HG02642 (cell line): ENCODE results near the gene HTATIP2.
"Not testable (repeated sequence)": the region's sequence is repeated elsewhere in the genome, so short reads cannot be mapped to it uniquely, and the experiment has no call there.

Experiments used
- ATAC-seq: cut with Tn5 transposase; IDR thresholded peaks from one replicate; pipeline ENCODE4 v1.9.1; 2021; ENCODE audit warnings: mild to moderate bottlenecking; ENCODE audit not compliant: unreplicated experiment, poor library complexity

HTATIP2 gene

DNA sequence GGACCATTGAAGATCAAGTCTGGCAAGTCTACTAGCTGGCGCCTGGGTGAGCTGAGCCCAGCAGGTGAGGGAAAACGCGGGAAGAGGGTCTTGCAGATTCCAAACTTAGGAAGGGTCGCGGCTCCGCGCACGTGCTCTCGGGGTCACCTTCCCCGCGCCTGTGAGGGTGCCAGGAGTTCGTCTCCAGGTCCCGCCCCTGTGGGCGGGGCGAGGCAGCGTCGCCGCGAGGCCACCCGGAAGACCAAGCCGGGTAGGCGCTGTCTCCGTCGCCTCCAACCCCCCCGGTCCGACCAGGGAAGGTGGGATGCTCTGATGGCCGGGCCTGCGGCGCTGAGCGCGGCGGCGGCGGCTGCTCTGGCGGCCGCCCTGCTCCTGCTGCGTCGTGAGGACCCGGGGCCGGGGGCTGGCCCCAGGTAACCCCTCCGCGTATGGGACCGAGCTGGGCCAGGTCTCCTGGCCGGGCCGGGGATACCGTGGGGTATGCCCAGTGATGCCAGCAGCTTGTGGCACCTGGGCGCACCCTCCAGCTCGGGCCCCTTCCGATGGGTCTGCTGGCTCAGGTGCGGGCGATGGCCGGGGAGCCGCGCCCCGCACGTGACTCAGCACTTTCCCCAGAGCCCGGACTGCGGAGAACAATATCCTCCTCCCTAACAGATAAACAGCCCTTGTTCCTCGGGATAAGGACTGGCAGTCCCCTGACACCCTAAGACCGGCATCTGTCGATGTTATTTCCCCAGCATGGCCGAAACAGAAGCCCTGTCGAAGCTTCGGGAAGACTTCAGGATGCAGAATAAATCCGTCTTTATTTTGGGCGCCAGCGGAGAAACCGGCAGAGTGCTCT is at the start of gene HTATIP2:
TSS of gene HTATIP2 (plus strand) at position 215 of the 841 bp plus-strand sequence. CDS start at position 739, 524 bp downstream.
- ATAC-seq: peak; percentile 97

DNA sequence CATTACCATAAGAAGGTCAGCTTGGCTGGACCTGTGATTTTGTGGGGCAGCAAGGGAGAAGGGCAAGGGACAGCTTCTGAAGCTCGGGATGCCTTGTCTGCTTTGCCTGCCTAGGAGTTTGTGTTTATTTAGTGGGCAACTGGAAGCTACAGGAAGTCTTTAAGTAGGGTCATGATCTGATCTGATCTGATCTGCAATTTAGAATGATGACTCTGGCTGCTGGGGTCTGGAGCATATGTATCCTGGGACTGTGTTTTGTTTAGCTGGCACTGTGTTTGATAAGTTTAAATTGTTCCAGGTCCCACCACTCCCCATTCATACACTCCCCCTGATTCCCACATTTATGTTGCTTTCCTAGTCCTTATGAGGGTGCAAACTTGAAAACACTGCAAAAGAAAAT is 47.7 kb upstream of the HTATIP2 start:
- no peak for ATAC-seq

DNA sequence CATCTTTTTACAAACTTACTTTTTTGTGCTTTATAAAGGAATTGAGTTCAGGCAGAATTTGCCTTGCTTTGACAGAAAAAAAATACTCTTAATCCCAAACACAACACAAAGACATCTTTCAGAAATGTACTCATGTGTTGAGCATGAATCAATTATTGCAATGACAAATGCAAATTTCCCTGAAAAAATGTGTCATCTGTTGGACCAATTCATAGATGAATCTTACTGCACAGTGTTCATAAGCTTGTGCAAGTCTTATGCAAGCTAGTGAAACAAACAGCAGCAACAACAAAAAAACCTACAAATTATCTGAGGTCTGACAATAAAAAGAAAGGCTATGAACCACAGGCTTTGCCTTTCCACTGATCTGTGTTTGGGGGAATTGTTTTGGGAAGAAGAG is 42.3 kb upstream of the HTATIP2 start:
- no peak for ATAC-seq

DNA sequence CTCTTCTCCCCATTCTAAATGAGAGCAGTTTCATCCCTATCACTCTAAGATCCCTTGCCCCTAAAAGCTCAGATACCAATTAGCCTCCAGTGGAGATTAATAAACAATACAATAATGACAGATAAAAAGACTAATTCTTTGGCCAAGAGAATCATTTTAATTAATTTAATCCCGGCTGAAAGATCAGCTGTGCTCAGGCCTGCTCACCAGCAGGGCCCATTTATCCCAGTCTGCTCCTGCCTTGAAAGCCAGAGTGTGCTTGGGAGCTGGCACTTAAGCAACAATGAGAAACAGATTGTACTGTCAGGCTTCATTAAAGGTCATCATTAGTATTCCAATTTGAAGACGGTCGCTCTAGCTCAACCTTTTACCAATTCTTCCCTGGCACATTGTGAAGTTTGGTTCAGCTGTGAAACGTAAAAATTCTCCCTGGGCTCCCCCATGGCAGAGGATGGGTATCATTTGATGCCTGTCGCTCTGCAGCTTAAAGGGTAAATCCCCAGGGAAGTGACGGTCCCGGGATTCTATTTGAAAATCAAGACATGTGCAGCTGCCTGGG is 36.1 kb upstream of the HTATIP2 start:
- no peak for ATAC-seq

DNA sequence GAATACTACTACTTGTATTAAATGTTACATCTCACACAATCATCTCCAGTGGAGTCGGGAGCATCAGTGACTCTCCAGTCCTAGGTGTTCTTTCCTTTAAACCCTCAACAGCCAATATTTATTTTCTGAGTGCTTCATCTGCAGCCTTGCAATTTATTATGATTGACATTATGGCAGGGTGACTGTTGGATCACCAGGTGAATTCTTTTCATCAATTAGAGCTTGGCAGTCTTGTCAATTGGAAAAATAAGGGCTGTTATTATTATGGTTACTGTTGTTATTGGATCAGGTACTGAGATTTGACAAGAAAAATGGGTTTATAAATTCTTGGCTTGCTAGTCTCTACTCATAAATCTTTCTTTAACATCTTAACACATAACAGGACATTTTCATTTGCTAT is 27.5 kb upstream of the HTATIP2 start:
- no peak for ATAC-seq

DNA sequence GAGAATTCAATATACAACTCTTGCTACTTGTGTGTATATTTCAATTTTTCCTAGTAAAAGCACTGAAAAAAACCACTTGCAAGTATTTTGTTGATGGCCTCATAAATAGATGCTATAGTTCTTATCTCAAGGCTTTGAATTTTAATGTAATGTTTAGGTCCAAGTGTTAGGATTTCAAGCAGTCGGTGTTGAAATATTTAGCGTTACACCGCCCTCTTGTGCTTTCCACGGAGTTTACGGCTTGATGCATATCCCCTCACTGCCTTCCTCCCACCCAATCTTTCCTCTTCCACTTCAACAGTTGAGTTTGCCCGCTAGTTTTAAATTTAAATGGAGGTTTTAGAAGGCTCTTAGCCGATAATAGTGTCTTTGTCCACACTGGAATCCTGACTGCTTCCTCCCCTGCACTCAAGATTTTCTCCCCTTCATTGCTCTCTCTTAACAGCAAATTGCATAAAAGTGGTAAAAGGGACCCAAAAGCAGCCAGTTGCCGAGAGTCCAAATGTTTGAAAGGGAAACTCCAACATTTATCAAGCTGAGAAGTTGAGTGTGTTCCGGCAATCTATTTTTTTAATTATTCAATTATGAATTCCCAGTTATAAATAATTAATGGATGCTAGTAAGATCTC is 25.9 kb upstream of the HTATIP2 start:
- no peak for ATAC-seq

DNA sequence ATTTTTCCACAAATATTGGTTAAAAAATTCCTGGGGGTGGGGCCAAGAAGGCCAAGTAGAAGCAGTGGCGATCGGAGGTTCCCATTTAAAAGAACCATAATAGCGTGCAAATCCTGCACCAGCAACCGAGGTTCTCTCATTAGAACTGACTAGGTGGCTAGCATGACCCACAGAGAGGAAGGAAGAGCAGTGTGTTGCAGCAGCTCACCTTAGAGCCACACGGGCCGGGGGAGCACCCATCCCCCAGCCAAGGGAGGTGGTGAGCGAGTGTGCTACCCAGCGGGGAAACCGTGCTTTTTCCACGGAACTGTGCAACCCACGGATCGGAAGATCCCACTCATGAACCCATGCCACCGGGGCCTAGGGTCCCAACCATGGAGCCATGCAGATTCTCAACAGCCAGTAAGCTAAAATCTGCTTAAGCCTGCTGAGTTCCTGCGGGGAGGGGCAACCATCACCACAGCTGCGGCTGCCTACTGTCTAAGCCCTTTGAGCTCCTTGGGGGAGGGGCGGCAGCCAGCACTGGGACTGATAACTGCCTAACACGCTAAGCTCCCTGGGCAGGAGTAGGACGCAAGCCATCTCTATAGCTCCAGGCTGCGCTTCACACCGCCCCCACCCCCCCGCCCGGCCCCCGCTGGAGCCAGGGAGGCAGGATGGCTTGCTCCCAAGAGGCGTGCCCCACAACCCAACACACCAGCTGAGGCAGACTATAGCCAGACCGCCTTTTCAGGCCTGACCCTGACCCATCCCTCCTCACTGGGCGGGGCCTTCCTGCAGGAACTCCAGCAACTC is 21.0 kb upstream of the HTATIP2 start:
- no peak for ATAC-seq

DNA sequence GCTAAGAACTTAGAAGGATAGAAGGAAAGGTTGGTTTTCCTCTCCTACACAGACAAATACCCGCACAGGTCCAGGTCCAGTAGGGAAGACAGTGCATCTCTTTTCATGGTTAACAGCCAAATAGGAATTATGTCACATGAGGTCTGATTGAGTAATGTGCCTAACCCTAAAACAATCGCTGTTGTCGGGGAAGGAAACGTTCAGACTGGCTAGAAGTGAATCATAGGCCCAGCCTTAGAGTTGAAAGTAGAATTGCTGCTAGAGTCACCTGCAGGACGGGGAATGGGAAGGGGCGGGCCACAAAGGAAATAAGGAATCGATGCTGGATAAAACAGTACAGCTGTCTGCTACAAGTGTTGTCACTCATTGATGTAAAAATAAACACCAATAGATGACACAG is 12.4 kb upstream of the HTATIP2 start:
- ATAC-seq: no peak

DNA sequence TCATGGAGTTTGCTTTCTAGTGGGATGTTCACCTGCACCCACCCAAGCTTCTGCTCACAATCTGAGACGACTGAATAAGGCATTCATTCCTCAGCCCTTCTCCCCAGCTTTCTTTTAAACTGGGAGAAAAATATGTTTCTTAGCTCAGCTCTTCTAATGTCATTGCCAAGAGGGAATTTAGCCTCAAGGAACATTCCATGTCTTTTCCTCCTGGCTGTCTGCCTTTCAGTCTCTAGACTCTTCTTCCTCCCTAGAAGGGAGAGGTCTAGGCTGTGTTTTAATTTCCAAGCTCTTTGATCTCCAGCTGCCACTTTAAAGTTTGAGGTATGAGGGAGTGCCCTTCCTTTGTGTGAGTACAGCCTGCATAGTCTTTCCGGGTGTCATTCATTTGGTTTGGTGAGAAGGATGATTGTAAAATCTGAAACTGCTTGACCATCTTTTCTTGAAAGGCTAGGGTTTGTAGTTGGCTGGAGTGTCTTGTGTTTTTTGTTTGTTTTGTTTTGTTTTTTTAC is 11.7 kb upstream of the HTATIP2 start:
- no peak for ATAC-seq

DNA sequence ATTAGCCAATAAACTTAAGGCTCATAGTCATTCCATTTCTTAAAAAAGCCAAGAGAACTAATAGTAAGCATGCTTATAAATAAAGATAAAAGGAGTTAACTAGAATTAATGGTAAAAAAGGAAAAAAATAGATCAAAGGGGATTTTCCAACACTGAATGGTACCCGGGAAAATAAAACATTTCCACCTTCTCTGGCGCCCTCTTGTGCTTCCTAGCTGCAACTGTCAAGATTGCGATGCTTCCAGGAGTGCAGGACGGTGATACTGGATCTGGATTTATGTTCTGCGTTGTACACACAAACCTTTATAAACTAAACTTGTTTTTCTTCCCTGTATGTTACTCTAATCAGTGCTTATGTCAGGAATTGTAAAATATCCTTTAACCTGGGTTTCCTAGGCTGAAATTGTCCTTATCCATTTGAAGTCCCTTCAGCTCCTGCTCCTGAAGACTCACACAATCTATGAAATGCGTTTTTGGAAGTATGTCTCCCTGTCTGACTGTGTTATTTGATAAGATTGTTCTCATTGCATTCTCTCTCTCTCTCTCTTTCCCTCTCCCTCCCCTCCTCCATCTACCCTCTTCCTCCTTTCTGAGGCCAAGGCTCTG is 9.6 kb upstream of the HTATIP2 start:
- ATAC-seq: peak; percentile 51

DNA sequence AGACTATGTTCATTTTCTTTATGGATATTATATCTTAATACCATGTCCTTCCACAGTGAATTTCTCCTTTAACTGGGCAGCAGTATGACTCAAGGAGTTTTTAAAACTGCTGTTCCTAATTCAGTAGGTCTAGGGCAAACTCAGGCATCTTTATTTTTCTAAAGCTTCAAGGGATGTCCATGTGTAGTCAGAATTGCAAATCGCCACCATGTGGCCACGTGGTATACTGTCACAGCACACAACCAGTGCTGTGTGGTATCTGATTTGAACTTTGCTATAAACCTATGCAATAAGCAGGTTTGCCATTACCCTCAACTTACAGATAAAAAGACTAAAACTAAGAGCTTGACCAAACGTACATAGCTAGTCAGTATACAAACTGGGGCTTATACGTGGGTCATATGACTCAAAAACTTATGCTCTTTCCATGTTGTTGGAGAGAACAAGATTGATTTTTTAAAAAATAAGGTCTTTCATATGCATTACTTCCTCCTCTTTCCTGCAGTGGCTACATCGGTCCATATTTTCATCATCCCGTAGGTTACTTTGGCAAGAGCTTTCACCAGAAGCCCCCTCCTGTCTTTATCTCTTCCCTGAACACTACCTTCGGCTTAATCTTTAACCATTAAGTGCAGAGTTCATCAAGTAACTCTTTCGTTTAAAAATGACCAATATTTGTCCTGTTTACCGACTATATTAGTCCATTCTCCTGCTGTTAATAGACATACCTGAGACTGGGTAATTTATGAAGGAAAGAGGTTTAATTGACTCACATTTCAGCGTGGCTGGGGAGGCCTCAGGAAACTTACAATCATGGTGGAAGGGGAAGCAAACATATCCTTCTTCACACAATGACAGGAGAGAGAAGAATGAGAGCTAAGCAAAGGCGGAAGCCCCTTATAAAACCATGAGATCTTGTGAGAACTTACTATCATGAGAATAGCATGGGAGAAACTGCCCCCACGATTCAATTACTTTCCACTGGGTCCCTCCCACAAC is 8.0 kb upstream of the HTATIP2 start:
- peak; percentile 82 for ATAC-seq

DNA sequence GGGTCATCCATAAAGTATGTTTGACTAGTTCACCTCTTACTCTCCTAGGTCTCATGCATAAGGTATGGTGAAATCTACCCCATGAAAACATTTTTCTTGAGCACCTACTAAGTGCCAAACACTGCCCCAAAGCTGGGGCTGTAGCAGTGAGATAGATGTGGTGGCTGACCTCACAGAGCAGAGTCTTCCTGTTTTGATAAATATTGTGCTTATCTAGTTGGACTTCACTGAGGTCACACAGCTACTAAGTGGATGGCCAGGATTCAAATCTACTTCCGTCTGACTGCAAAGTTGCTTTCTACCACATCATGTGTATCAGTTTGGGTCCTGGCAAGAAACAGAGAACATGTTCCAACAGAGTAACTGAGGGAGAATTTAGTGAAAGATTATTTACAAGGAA is 6.4 kb upstream of the HTATIP2 start:
- ATAC-seq: no peak

DNA sequence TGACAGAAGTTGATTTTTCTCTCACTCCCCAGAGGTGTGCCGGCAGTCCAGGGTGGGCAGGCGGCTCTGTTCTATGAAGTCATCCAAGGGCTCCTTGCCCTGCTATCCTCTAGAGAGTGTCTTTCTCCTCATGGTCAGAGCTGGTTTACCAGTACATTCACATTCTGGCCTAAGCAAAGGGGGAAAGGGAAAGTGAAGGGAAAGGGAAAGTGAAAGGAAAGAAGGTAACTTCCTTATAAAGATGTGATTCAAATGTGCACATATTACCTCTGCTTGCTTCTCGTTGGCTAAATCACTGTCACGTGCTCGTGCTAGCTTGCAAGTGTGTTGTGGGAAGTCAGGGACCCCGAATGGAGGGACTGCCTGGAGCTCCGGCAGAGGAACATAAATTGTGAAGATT is 2.9 kb upstream of the HTATIP2 start:
- no peak for ATAC-seq

DNA sequence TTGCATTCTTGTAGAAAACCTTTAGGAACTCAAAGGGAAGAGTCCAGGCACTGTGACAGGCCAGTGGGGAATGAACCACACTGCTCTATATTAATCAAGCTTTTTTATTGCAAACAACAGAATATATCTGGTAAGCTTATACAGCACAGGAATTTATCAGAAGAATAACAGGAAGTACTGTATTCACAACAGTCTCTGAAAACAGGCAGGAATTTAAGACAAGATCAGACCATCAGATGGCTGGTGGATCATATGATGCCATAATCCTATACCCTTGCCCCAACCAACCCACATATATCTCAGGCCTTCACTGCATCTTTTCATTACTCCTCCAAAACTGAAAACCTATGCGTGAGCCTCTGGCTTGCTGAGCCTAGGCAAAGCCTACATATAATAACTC is 1.0 kb upstream of the HTATIP2 start:
- ATAC-seq: no peak

DNA sequence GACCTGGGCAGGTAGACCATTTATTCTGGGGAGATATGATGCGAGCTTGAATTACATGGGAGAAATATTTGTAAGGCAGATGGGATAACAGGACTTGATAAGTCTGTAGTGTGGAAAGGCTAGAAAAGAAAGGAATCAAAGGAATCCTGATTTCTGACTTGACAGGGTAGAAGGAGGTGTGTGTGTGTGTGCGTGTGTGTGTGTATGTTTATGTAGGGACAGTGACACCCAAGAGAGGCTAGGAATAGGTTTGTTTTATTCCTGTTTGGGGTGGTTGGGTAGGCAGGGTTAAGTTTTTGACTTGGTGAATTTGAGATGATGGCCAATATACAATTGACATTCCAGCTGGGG is 390 bp upstream of the HTATIP2 start:
- ATAC-seq: peak; percentile 14

DNA sequence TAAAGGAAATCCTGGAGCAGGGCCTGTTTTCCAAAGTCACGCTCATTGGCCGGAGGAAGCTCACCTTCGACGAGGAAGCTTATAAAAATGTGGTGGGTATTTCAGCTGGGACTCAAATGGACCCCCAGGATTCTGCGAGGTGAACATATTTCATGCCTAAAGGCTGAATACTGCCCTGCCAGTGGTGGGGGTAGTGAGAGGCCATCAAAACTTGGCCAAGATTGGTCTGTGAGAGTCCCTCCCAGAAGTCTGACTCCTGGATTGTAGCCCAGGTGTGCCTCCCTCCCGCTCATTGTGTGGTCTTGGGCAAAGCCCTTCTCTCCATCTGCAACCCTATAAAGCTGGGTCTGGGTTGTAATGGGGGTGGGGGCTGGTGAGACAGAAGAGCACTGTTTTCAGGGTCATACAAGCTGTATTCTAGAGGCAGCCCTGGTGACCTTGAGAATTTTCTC is 853 bp downstream of the HTATIP2 start:
- no peak for ATAC-seq

DNA sequence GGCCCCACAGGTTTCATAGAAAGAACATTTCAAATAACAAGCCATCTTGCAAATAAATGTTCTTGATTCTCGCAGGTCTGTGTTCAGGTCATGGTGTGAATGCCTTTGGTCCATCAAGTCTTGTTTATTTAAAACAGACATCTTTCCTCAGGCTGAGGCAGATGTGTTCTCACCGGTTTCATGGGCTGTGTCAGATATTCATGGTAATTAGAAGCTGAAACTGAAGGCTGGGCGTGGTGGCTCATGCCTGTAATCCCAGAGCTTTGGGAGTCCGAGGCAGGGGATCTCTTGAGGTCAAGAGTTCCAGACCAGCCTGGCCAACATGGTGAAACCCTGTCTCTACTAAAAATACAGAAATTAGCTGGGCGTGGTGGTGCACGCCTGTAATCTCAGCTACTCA is 2.0 kb downstream of the HTATIP2 start:
- not testable (repeated sequence) for ATAC-seq

DNA sequence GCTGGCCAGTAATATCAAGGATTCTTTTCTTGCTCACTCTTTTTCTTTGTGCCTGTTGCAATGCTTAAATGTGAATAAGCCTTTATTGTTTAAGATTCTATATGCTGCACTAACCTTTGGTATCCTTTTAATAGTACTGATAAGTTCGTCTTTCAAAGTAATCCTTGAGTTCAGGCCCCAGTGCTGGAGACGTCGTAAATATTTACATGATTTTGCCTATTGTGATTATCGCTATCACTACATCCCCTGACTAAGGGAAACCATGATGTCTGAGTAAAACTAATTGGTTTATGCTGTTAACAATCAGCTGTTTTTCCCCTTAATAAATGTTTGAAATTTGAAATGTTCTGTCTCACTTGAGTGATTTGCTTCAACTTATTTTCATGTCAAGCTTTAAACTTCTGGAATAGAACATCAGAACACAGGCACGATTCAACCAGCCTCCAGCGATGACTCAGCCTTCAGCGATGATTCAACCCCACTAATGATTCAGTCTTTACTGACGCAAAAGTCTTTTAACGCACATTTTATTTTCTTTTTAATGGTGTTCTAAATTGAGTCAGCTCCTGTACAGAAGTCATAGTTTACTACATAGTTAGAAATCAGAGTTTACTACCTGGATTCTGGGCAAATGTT is 3.9 kb downstream of the HTATIP2 start:
- no peak for ATAC-seq

DNA sequence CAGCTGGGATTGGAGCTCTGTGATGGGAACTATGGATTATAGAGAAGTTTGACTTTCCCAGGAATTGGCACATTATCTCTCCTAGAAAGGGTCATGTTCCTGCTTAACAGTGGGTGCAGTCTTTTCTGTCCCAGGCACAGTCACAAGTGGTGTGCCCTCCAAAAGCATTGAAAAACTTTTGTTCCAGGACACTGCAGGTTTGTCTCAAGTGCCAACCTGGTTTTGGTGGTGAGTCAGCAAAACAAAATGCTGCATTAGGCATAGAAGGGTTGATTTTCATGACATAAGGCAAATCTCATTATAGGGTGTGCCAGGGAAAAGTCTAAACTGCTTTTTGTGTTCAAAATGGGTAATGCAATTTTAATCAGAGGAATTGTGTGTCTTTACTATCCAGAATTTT is 4.9 kb downstream of the HTATIP2 start:
- no peak for ATAC-seq
